SU-DHL-6 (cell line): ENCODE data around the gene PIP5K1B.

Experiments used
- H2AFZ ChIP-seq: fragments of 200-600 bp; sonication (generic); 2 replicates; pipeline ENCODE4 v1.6.1; 2014; ENCODE audit warnings: low read depth, mild to moderate bottlenecking, moderate library complexity, mixed read lengths, antibody characterized with exemption, low read length; ENCODE audit not compliant: severe bottlenecking
- H3F3A ChIP-seq: fragments of 200-600 bp; shearing (Covaris generic); 2 replicates; pipeline ENCODE4 v1.6.0; 2016; ENCODE audit warnings: antibody characterized with exemption, mild to moderate bottlenecking; ENCODE audit not compliant: insufficient read depth
- H3K27ac ChIP-seq: fragments of 200-600 bp; sonication (generic); 2 replicates; pipeline ENCODE4 v1.5.1; 2016; ENCODE audit warnings: low read depth, mild to moderate bottlenecking, low read length, moderate library complexity, mixed read lengths
- H3K27me3 ChIP-seq: fragments of 200-600 bp; sonication (generic), shearing (Covaris generic); 2 replicates; pipeline ENCODE4 v1.6.0; 2014; ENCODE audit warnings: mild to moderate bottlenecking, low read length
- H3K36me3 ChIP-seq: fragments of 200-600 bp; sonication (generic); 2 replicates; pipeline ENCODE4 v1.6.1; 2014; ENCODE audit warnings: mild to moderate bottlenecking, low read length, mixed read lengths
- H3K4me2 ChIP-seq: fragments of 300-600, 200-600 bp; shearing (Covaris generic), sonication (generic); 2 replicates; pipeline ENCODE4 v1.6.0; 2014; ENCODE audit warnings: low read length, low read depth, mild to moderate bottlenecking; ENCODE audit not compliant: poor library complexity, severe bottlenecking
- H3K4me3 ChIP-seq: fragments of 200-600 bp; sonication (generic); 2 replicates; pipeline ENCODE4 v1.5.1; 2014; ENCODE audit warnings: antibody characterized with exemption, low read length, mild to moderate bottlenecking, mixed read lengths; ENCODE audit not compliant: insufficient read depth, poor library complexity, severe bottlenecking
- H3K79me2 ChIP-seq: fragments of 200-600 bp; sonication (generic); 2 replicates; pipeline ENCODE4 v1.6.1; 2014; ENCODE audit warnings: mild to moderate bottlenecking, low read length, moderate library complexity; ENCODE audit not compliant: insufficient read depth
- H3K9ac ChIP-seq: fragments of 200-600 bp; sonication (generic); 2 replicates; pipeline ENCODE4 v1.7.0; 2014; ENCODE audit warnings: mild to moderate bottlenecking, low read length
- H3K9me2 ChIP-seq: fragments of 200-600 bp; sonication (generic); replicated peaks from 2 replicates; pipeline ENCODE4 v1.6.1; 2014; ENCODE audit warnings: low read length; ENCODE audit not compliant: insufficient read depth
- H3K9me3 ChIP-seq: fragments of 200-600 bp; sonication (generic); 2 replicates; pipeline ENCODE4 v1.6.1; 2014; ENCODE audit warnings: low read length, mixed read lengths; ENCODE audit not compliant: insufficient read depth
- H4K20me1 ChIP-seq: fragments of 200-600 bp; sonication (generic); 2 replicates; pipeline ENCODE4 v1.6.1; 2014; ENCODE audit warnings: low read depth, mild to moderate bottlenecking, antibody characterized with exemption, low read length, moderate library complexity, mixed read lengths
- CTCF ChIP-seq: fragments of 200-600 bp; sonication (generic); IDR thresholded peaks from one replicate; pipeline ENCODE4 v1.5.1; 2017; ENCODE audit warnings: antibody characterized with exemption, mild to moderate bottlenecking, low read length, moderate library complexity; ENCODE audit not compliant: insufficient read depth, poor library complexity, severe bottlenecking
- EZH2phosphoT487 ChIP-seq: fragments of 200-600 bp; sonication (generic), shearing (Covaris generic); conservative IDR thresholded peaks from 2 replicates; pipeline ENCODE4 v1.6.1; 2018; ENCODE audit warnings: mild to moderate bottlenecking, antibody characterized with exemption, low read length, moderate library complexity, mixed read lengths

Gene PIP5K1B

GRCh38 chr9:68950689-68951088 lies 245.6 kb downstream of the PIP5K1B start:
- no peaks in the 10 kb centered on the region for H3K79me2 ChIP-seq
- no peak for TF ChIP-seq CTCF
- TF ChIP-seq EZH2phosphoT487 = no peak
- no peaks in the 10 kb centered on the region for H3F3A ChIP-seq
- H3K9me3 ChIP-seq = no peaks in the 10 kb centered on the region
- no peak overlapping the region for H2AFZ ChIP-seq
- H3K4me3 ChIP-seq = no peak overlapping the region
- H3K27me3 ChIP-seq = no peaks in the 10 kb centered on the region
- H3K36me3 ChIP-seq = no peaks in the 10 kb centered on the region
- no peak overlapping the region for H3K9ac ChIP-seq
- no peaks in the 10 kb centered on the region for H3K9me2 ChIP-seq
- no peak overlapping the region for H3K4me2 ChIP-seq
- no peaks in the 10 kb centered on the region for H4K20me1 ChIP-seq
- no peak overlapping the region for H3K27ac ChIP-seq

GRCh38 chr9:68951879-68952659 lies 247.0 kb downstream of the PIP5K1B start:
- no peak overlapping the region for H3K27ac ChIP-seq
- H3K4me3 ChIP-seq = no peak overlapping the region
- H3K27me3 ChIP-seq = no peaks in the 10 kb centered on the region
- H4K20me1 ChIP-seq = no peaks in the 10 kb centered on the region
- no peaks in the 10 kb centered on the region for H3K79me2 ChIP-seq
- no peaks in the 10 kb centered on the region for H3K9me2 ChIP-seq
- no peaks in the 10 kb centered on the region for H3F3A ChIP-seq
- H3K9ac ChIP-seq = no peak overlapping the region
- H3K36me3 ChIP-seq = no peaks in the 10 kb centered on the region
- H3K4me2 ChIP-seq = no peak overlapping the region
- TF ChIP-seq EZH2phosphoT487 (no peak), CTCF (no peak)
- H3K9me3 ChIP-seq = no peaks in the 10 kb centered on the region
- H2AFZ ChIP-seq = no peak overlapping the region

GRCh38 chr9:68953771-68954170 lies 248.7 kb downstream of the PIP5K1B start:
- Histone ChIP-seq H3K9me3 (no peaks in the 10 kb centered on the region), H3K9me2 (no peaks in the 10 kb centered on the region), H2AFZ (no peak overlapping the region), H3F3A (no peaks in the 10 kb centered on the region), H3K27me3 (no peaks in the 10 kb centered on the region), H3K4me3 (no peak overlapping the region), H3K36me3 (no peaks in the 10 kb centered on the region), H3K27ac (no peak overlapping the region), H3K9ac (no peak overlapping the region), H4K20me1 (no peaks in the 10 kb centered on the region), H3K79me2 (no peaks in the 10 kb centered on the region), H3K4me2 (no peak overlapping the region)
- TF ChIP-seq CTCF (no peak), EZH2phosphoT487 (no peak)
